SK-N-SH (cell line): Measurements from ENCODE around the gene TP53BP1. TPM values are rescaled to one million over a fixed set of nuclear protein-coding genes. Genes with fewer than 3 reads are reported as not detected.
A peak's percentile ranks its signal among the peaks of the same experiment; 100 is the strongest.

Experiments used
- CTCF ChIA-PET: fragments of 300-600, 350-600 bp; formaldehyde crosslinking; extraction: SDS; loops from one replicate; lab custom pipeline; 2021; lab: Yijun Ruan, JAX
- POLR2A ChIA-PET: fragments of 350-600 bp; sonication (Branson Sonifier 250); formaldehyde crosslinking; extraction: SDS; loops from one replicate; lab custom pipeline; 2020; ENCODE audit warnings: antibody characterized with exemption, inconsistent platforms; lab: Yijun Ruan, JAX
- DNase-seq: peaks from one replicate; pipeline ENCODE4 v3.0.0; 2012
- H2AFZ ChIP-seq: fragments of 200-600 bp; sonication (generic); 2 replicates; pipeline ENCODE4 v1.8.1; 2016; ENCODE audit warnings: antibody characterized with exemption, mild to moderate bottlenecking, low read depth
- H3F3A ChIP-seq: fragments of 200-600 bp; sonication (generic); replicated peaks from 2 replicates; pipeline ENCODE3; 2016; ENCODE audit warnings: antibody characterized with exemption, mild to moderate bottlenecking; ENCODE audit not compliant: insufficient read depth
- H3K27ac ChIP-seq, 2 experiments: fragments of 200-500 bp in 1 of 2; fragments of 200-600 bp in 1 of 2; sonication (Bioruptor generic) in 1 of 2; sonication (generic), shearing (Covaris generic) in 1 of 2; 2 replicates each; pipeline versions ENCODE4 v1.5.1 to v1.6.1; 2014 to 2016; ENCODE audit warnings: low read depth in 2 of 2, inconsistent platforms in 1 of 2, low read length in 1 of 2, mild to moderate bottlenecking in 1 of 2, mixed read lengths in 1 of 2
- H3K27me3 ChIP-seq: fragments of 200-600 bp; sonication (generic), shearing (Covaris generic); 2 replicates; pipeline ENCODE4 v1.6.1; 2016; ENCODE audit warnings: mixed run types; ENCODE audit not compliant: insufficient read depth
- H3K36me3 ChIP-seq, 2 experiments: fragments of 200-500 bp in 1 of 2; fragments of 200-600 bp in 1 of 2; sonication (Bioruptor generic) in 1 of 2; sonication (generic) in 1 of 2; replicated peaks in 1 of 2; 2 replicates each; pipeline versions ENCODE3 to v1.5.1; 2014 to 2016; ENCODE audit warnings: low read length in 1 of 2, mild to moderate bottlenecking in 1 of 2; ENCODE audit not compliant: insufficient read depth in 2 of 2, control insufficient read depth in 1 of 2
- H3K4me1 ChIP-seq, 2 experiments: fragments of 200-500 bp in 1 of 2; fragments of 200-600 bp in 1 of 2; sonication (Bioruptor generic) in 1 of 2; sonication (generic), shearing (Covaris generic) in 1 of 2; 2 replicates each; pipeline versions ENCODE4 v1.5.1 to v1.6.1; 2014 to 2016; ENCODE audit warnings: low read depth in 1 of 2, low read length in 1 of 2, mixed run types in 1 of 2; ENCODE audit not compliant: insufficient read depth in 2 of 2, control insufficient read depth in 1 of 2
- H3K4me2 ChIP-seq: fragments of 200-600 bp; sonication (generic), shearing (Covaris generic); 2 replicates; pipeline ENCODE4 v1.6.1; 2017; ENCODE audit warnings: mixed run types
- H3K4me3 ChIP-seq, 2 experiments: fragments of 200-500 bp in 1 of 2; fragments of 200-600 bp in 1 of 2; sonication (Bioruptor generic) in 1 of 2; sonication (generic), shearing (Covaris generic) in 1 of 2; 2 replicates each; pipeline versions ENCODE4 v1.5.1 to v1.8.1; 2014 to 2016; ENCODE audit warnings: low read depth in 2 of 2, inconsistent platforms in 1 of 2, low read length in 1 of 2, mild to moderate bottlenecking in 1 of 2, mixed read lengths in 1 of 2, moderate library complexity in 1 of 2
- H3K79me2 ChIP-seq: fragments of 200-600 bp; sonication (generic); 2 replicates; pipeline ENCODE4 v1.8.1; 2017; ENCODE audit warnings: mild to moderate bottlenecking; ENCODE audit not compliant: insufficient read depth
- H3K9ac ChIP-seq: fragments of 200-600 bp; sonication (generic); 2 replicates; pipeline ENCODE4 v1.6.1; 2017; ENCODE audit warnings: mixed run types
- H3K9me2 ChIP-seq: fragments of 200-600 bp; sonication (generic); 2 replicates; pipeline ENCODE4 v1.6.1; 2017; ENCODE audit warnings: mixed run types
- H3K9me3 ChIP-seq: fragments of 200-600 bp; sonication (generic); 2 replicates; pipeline ENCODE4 v1.6.1; 2017; ENCODE audit warnings: mixed run types, mild to moderate bottlenecking, moderate library complexity
- H4K20me1 ChIP-seq: fragments of 200-600 bp; sonication (generic); 2 replicates; pipeline ENCODE4 v1.6.1; 2017; ENCODE audit warnings: mild to moderate bottlenecking, mixed run types; ENCODE audit not compliant: insufficient read depth
- CHD2 ChIP-seq: fragments of 150-350 bp; IDR thresholded peaks from 2 replicates; pipeline ENCODE4 v1.6.1; 2018; ENCODE audit warnings: low read length; ENCODE audit not compliant: partially characterized antibody
- CTCF ChIP-seq: fragments of 200-600 bp; sonication (generic); IDR thresholded peaks from 2 replicates; pipeline ENCODE4 v1.6.1; 2017; ENCODE audit warnings: antibody characterized with exemption, mild to moderate bottlenecking, moderate library complexity
- ELF1 ChIP-seq: IDR thresholded peaks from 2 replicates; pipeline ENCODE4 v1.4.0; 2012
- EP300 ChIP-seq, 2 experiments: IDR thresholded peaks; 2 replicates each; pipeline versions ENCODE4 v1.4.0 to v1.6.1; 2012; ENCODE audit warnings: borderline replicate concordance in 1 of 2, low read depth in 1 of 2, low read length in 1 of 2
- EZH2phosphoT487 ChIP-seq: fragments of 200-600 bp; sonication (generic); IDR thresholded peaks from 2 replicates; pipeline ENCODE4 v1.6.1; 2017; ENCODE audit warnings: low read depth, mixed run types, mild to moderate bottlenecking, antibody characterized with exemption, moderate library complexity, borderline replicate concordance
- FOSL2 ChIP-seq: IDR thresholded peaks from 2 replicates; pipeline ENCODE4 v1.4.0; 2012; ENCODE audit warnings: low read depth, mild to moderate bottlenecking, moderate library complexity, borderline replicate concordance
- FOXJ3 ChIP-seq: sonication (generic); formaldehyde crosslinking; IDR thresholded peaks from 2 replicates; pipeline ENCODE4 v1.5.1; 2020; ENCODE audit warnings: mild to moderate bottlenecking, missing genetic modification reagents
- FOXM1 ChIP-seq: IDR thresholded peaks from 2 replicates; pipeline ENCODE4 v1.4.0; 2012; ENCODE audit warnings: low read depth, mild to moderate bottlenecking
- GABPA ChIP-seq: IDR thresholded peaks from 2 replicates; pipeline ENCODE4 v1.4.0; 2012; ENCODE audit warnings: low read depth, mild to moderate bottlenecking
- GATA2 ChIP-seq: sonication (generic); formaldehyde crosslinking; IDR thresholded peaks from 2 replicates; pipeline ENCODE4 v1.5.0; 2020; ENCODE audit warnings: mild to moderate bottlenecking, missing genetic modification reagents
- IRF3 ChIP-seq: fragments of 150-350 bp; IDR thresholded peaks from 2 replicates; pipeline ENCODE4 v1.6.1; 2016; ENCODE audit warnings: mild to moderate bottlenecking, low read depth, low read length
- JUND ChIP-seq: IDR thresholded peaks from 2 replicates; pipeline ENCODE4 v1.4.0; 2012
- MAX ChIP-seq: IDR thresholded peaks from 2 replicates; pipeline ENCODE4 v1.4.0; 2012; ENCODE audit warnings: low read depth
- MEF2A ChIP-seq: IDR thresholded peaks from 2 replicates; pipeline ENCODE4 v1.4.0; 2012; ENCODE audit warnings: low read depth, borderline replicate concordance
- MXI1 ChIP-seq: IDR thresholded peaks from 2 replicates; pipeline ENCODE4 v1.6.1; 2012; ENCODE audit warnings: mild to moderate bottlenecking, low read depth, low read length, improper control_type of control experiment
- NFIC ChIP-seq: IDR thresholded peaks from 2 replicates; pipeline ENCODE4 v1.4.0; 2012; ENCODE audit warnings: borderline replicate concordance
- POLR2AphosphoS5 ChIP-seq: IDR thresholded peaks from 2 replicates; pipeline ENCODE4 v1.6.1; 2012; ENCODE audit warnings: low read depth, low read length
- RCOR1 ChIP-seq: fragments of 150-350 bp; IDR thresholded peaks from 2 replicates; pipeline ENCODE4 v1.6.1; 2017; ENCODE audit warnings: antibody characterized with exemption, low read length
- REST ChIP-seq: IDR thresholded peaks from 2 replicates; pipeline ENCODE4 v1.6.1; 2012; ENCODE audit warnings: mild to moderate bottlenecking, low read depth, low read length, moderate library complexity
- RXRA ChIP-seq: IDR thresholded peaks from 2 replicates; pipeline ENCODE4 v1.4.0; 2012; ENCODE audit warnings: low read depth, mild to moderate bottlenecking, borderline replicate concordance
- SIN3A ChIP-seq: IDR thresholded peaks from 2 replicates; pipeline ENCODE4 v1.6.1; 2012; ENCODE audit warnings: low read depth, mild to moderate bottlenecking, low read length, moderate library complexity, borderline replicate concordance
- SMC3 ChIP-seq: IDR thresholded peaks from 2 replicates; pipeline ENCODE4 v1.6.1; 2012; ENCODE audit warnings: low read depth, low read length, improper control_type of control experiment
- USF1 ChIP-seq: IDR thresholded peaks from 2 replicates; pipeline ENCODE4 v1.4.0; 2012; ENCODE audit warnings: low read depth, borderline replicate concordance
- YY1 ChIP-seq: IDR thresholded peaks from 2 replicates; pipeline ENCODE4 v1.4.0; 2012; ENCODE audit warnings: low read depth, mild to moderate bottlenecking
- ZBTB33 ChIP-seq: IDR thresholded peaks from 2 replicates; pipeline ENCODE4 v1.4.0; 2012; ENCODE audit warnings: low read depth, borderline replicate concordance
- WGBS: methylation state at CpG from one replicate; pipeline ENCODE4 v1.1.6; 2017; ENCODE audit warnings: low lambda C conversion rate; 5-methylcytosine and 5-hydroxymethylcytosine counted together
- polyA plus RNA-seq, 3 experiments: library from polyadenylated mRNA; depleted of rRNA; stranded (reverse); fragments of >200 nt; gene quantifications; 2 replicates each; pipeline ENCODE4 v1.2.3, GENCODE V29; 2012

The TP53BP1 gene
- polyA plus RNA-seq, 1 of the 3 experiments (the other 2 are of a cell fraction) = 27.1 TPM

- H3K4me1 ChIP-seq = peaks cover 0 to 24% of the 10 kb centered on the region in 2 experiments; a peak in 2 of 4 replicates
- peaks cover 19% of the 10 kb centered on the region for H3F3A ChIP-seq
- POLR2A ChIA-PET = no interaction called here
- peak; percentile 71 for DNase-seq
- CTCF ChIA-PET = interaction anchor here (1.1 to 2.5 kb wide), 5 partner anchors 9 to 108 kb away, joined by 3 to 8 read pairs (median 5); no protein-coding TSS in a partner anchor
- H2AFZ ChIP-seq = no peak overlapping the region
- no peaks in the 10 kb centered on the region for H3K27me3 ChIP-seq
- no peak overlapping the region for H3K4me3 ChIP-seq
- H3K27ac ChIP-seq = peak overlapping the region; percentile 37 to 95; a peak in 3 of 4 replicates
- no peak overlapping the region for H3K4me2 ChIP-seq
- H3K36me3 ChIP-seq = peaks cover 86% of the 10 kb centered on the region in 2 experiments
- no peaks in the 10 kb centered on the region for H3K79me2 ChIP-seq
- no peaks in the 10 kb centered on the region; the same call in 1 of the 2 replicates for H4K20me1 ChIP-seq
- H3K9me3 ChIP-seq = no peaks in the 10 kb centered on the region
- no peaks in the 10 kb centered on the region for H3K9me2 ChIP-seq
- 44% methylated on average over 2 of the region's 2 CpGs for WGBS
- H3K9ac ChIP-seq = no peak overlapping the region
- TF ChIP-seq FOSL2 = no peak
- TF ChIP-seq USF1 = no peak
- no peak for TF ChIP-seq RXRA
- no peak for TF ChIP-seq FOXM1
- TF ChIP-seq GABPA = no peak
- TF ChIP-seq FOXJ3 (CRISPR knock-in tag) = peak; percentile 64
- no peak for TF ChIP-seq NFIC
- TF ChIP-seq RCOR1 = peak; percentile 85
- TF ChIP-seq CHD2 = peak; percentile 58
- peak; percentile 74 for TF ChIP-seq GATA2 (CRISPR knock-in tag)
- TF ChIP-seq YY1 = no peak
- no peak for TF ChIP-seq REST
- peak; percentile 85 for TF ChIP-seq MXI1
- no peak for TF ChIP-seq IRF3
- 0 out of 2 replicates have a peak, but pooled peaks have one; percentile 13 for TF ChIP-seq SIN3A
- no peak for TF ChIP-seq JUND
- TF ChIP-seq EP300 (IDR thresholded peaks at IDR 0.05; ENCODE audit: borderline replicate concordance in 1 of 2, low read depth in 1 of 2, low read length in 1 of 2) = peak in 1 of 2 experiments; percentile 69; a peak in 1 of 4 replicates
- TF ChIP-seq EZH2phosphoT487 = no peak
- no peak for TF ChIP-seq ELF1
- TF ChIP-seq MAX = no peak
- no peak for TF ChIP-seq CTCF
- TF ChIP-seq ZBTB33 = no peak
- TF ChIP-seq MEF2A = no peak
- TF ChIP-seq POLR2AphosphoS5 = peak; percentile 39; the same call in 1 of the 2 replicates
- TF ChIP-seq SMC3 = no peak
These were observed 86.8 kb downstream of the TP53BP1 start for GRCh38 chr15:43406189-43406588.
